ENCODE results near the gene KMO.

- no peak for TF ChIP-seq EZH2 (IDR thresholded peaks at IDR 0.05; ENCODE audit: insufficient read depth, poor library complexity, severe bottlenecking)
- TF ChIP-seq EZH2phosphoT487 (IDR thresholded peaks at IDR 0.05; ENCODE audit: insufficient read depth, low read depth) = no peak
Measured at GRCh38 chr1:241622669-241623068, 90.5 kb downstream of the KMO start.
